Mucosa of descending colon (tissue), 3 donors: Measurements from ENCODE around the gene NHSL2. TPM values are rescaled to one million over a fixed set of nuclear protein-coding genes. Genes with fewer than 3 reads are reported as not detected.

ENCODE experiments used
- ATAC-seq: fragments of 200-7000 bp; cut with Tn5 transposase; one replicate; pipeline ENCODE4 v1.9.1; 2020; ENCODE audit warnings: mild to moderate bottlenecking, moderate library complexity
- DNase-seq, 3 donors: peaks; one replicate each; pipeline ENCODE4 v3.0.0-alpha.2; 2020
- H3K36me3 ChIP-seq: fragments of 200-600 bp; one replicate; pipeline ENCODE4 v1.8.0; 2021; ENCODE audit warnings: low read depth, mild to moderate bottlenecking
- H3K4me1 ChIP-seq: fragments of 200-600 bp; one replicate; pipeline ENCODE4 v1.8.0; 2021; ENCODE audit warnings: low read depth, mild to moderate bottlenecking
- H3K4me3 ChIP-seq: fragments of 200-600 bp; one replicate; pipeline ENCODE4 v1.8.0; 2021; ENCODE audit warnings: mild to moderate bottlenecking
- H3K9me3 ChIP-seq: fragments of 200-600 bp; one replicate; pipeline ENCODE4 v1.8.0; 2021; ENCODE audit warnings: mild to moderate bottlenecking
- CTCF ChIP-seq: fragments of 200-600 bp; IDR thresholded peaks from one replicate; pipeline ENCODE4 v1.8.0; 2022; ENCODE audit warnings: antibody characterized with exemption, mild to moderate bottlenecking
- intact Hi-C, 2 donors: fragments of 100-400 bp; cut with DNase I in 1 of 2; cut with micrococcal nuclease in 1 of 2; formaldehyde crosslinking; loops; one replicate each; pipeline versions ENCODE4 v1.11.0 to v1.11.1; 2022; cut with DNase I, micrococcal nuclease
- total RNA-seq, 3 donors: library from RNA; stranded (reverse); fragmentation: NEBNext Ultra II Directional in 2 of 3; extraction: Animal tissue kit (Norgen Biotek cat#: 25700) in 2 of 3; gene quantifications; one replicate each; pipeline versions ENCODE4 v1.2.1 to v1.2.4, GENCODE V29; 2021 to 2023
- donor health status: DM: no; HTN: no; CAD: no; lungs with moderate emphysema.
- donor health status: DM: no; HTN: no; CAD: no.
- donor health status: DM: no; HTN: yes; CAD: no.

The NHSL2 gene
- total RNA-seq, 3 donors from 2014 or later = 1.2 to 11.8 (median 4.8) TPM

- ATAC-seq = no peak
- H3K9me3 ChIP-seq = no peaks in the 10 kb centered on the region
- no peak for DNase-seq
- TF ChIP-seq CTCF = no peak
- H3K4me3 ChIP-seq = no peak overlapping the region
- no peaks in the 10 kb centered on the region for H3K36me3 ChIP-seq
- no peaks in the 10 kb centered on the region for H3K4me1 ChIP-seq
- intact Hi-C loops = no loop called here
Observed at GRCh38 chrX:71908387-71908786, 2.3 kb upstream of the NHSL2 start.

- no peak for ATAC-seq
- no peak for TF ChIP-seq CTCF
- intact Hi-C loops = no loop called here
- Histone ChIP-seq H3K9me3 (no peaks in the 10 kb centered on the region), H3K36me3 (no peaks in the 10 kb centered on the region), H3K4me1 (no peaks in the 10 kb centered on the region), H3K4me3 (no peak overlapping the region)
- no peak for DNase-seq
Observed at GRCh38 chrX:71909956-71910355, 689 bp upstream of the NHSL2 start.

GRCh38 chrX:71910986-71911730 lies 513 bp downstream of the NHSL2 start:
- Histone ChIP-seq H3K36me3 (no peaks in the 10 kb centered on the region), H3K4me3 (no peak overlapping the region), H3K4me1 (no peaks in the 10 kb centered on the region), H3K9me3 (no peaks in the 10 kb centered on the region)
- intact Hi-C loops = no loop called here
- ATAC-seq (peak; percentile 33), DNase-seq (peak in 1 of 3 donors; percentile 19)
- TF ChIP-seq CTCF = no peak

GRCh38 chrX:71911731-71912050 lies 1.0 kb downstream of the NHSL2 start:
- intact Hi-C loops = no loop called here
- H3K4me3 ChIP-seq = no peak overlapping the region

GRCh38 chrX:71912156-71912555 lies 1.5 kb downstream of the NHSL2 start:
- Histone ChIP-seq H3K36me3 (no peaks in the 10 kb centered on the region), H3K9me3 (no peaks in the 10 kb centered on the region), H3K4me1 (no peaks in the 10 kb centered on the region), H3K4me3 (no peak overlapping the region)
- ATAC-seq (no peak), DNase-seq (no peak)
- no peak for TF ChIP-seq CTCF
- intact Hi-C loops = no loop called here

More at GRCh38 chrX:71911731-71912050, 1.0 kb downstream of the NHSL2 start:
- no peak for TF ChIP-seq CTCF
- no peak for DNase-seq
- ATAC-seq = peak; percentile 13
- Histone ChIP-seq H3K9me3 (no peaks in the 10 kb centered on the region), H3K4me1 (no peaks in the 10 kb centered on the region), H3K36me3 (no peaks in the 10 kb centered on the region)
